ENCODE data around the gene EXOC3L1.

Gene EXOC3L1

DNA sequence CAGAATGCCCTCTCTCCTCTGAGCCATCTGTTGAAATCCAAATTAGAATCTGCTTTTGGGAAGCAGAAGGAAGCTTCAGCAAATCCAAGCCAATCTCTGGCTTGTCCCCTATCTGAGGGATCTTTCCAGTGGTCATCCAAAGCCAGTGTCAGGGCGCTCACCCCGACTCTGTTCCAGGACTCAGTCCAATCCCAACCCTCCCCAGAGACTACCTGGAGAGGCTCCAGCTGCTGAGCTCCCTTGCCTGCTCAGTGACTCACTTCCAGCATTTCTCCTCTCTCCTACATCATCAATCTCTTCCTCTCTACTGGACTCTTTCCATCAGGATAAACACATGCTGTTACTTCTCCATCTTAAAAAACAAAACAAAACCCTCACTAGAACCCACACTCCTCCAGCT, 8.6 kb downstream of the EXOC3L1 start:
- no peak for DNase-seq

DNA sequence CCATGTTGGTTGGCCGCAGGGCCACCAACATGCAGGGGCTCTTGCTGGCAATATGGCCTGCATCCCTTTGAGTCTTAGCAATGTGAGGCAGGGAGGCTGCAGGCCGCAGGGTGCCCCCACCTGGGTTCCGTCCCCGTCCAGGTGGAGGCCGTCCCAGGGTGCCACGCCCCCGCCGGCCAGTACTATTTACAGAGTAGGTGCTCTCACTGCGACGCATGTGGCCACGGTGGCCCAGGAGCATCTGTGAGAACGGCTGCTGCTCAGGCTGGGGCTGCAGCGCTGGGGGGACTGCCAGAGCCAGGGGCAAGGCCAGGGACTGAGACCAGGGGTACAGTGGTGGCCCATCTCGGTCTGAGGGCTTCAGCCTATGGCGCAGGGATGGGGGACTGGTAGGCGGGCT, 9.8 kb downstream of the EXOC3L1 start:
- DNase-seq = no peak

DNA sequence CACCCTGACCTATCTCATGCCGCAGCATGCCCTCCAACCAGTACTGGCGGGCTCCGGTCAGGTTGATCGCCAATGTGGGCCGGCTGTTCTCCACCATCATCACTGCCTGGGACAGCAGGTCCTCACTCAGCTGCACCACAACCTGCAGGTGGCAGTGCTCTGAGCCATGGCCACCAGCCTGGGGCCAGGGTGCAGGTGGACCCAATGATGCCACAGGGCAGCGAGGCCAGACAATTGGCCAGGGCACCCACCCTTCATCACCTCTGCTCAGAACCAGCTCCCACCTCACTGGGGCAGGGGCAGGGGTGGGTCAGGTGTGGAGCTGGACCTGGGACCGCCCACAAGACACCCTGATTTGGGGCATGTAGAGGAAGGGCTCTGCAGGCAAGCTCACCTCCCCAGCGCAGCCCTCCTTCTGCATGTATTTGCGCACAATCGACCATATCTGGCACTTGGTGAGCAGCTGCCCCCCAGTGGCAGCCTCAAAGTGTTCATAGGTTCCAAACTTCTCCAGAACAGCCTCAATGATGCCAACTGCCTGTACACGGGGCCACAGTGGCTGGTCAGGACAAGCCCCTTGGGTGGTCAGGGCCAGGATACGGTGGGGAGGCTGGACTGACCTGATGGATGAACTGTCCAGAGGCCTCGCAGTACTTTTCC, 10.4 kb downstream of the EXOC3L1 start:
- no peak for DNase-seq

DNA sequence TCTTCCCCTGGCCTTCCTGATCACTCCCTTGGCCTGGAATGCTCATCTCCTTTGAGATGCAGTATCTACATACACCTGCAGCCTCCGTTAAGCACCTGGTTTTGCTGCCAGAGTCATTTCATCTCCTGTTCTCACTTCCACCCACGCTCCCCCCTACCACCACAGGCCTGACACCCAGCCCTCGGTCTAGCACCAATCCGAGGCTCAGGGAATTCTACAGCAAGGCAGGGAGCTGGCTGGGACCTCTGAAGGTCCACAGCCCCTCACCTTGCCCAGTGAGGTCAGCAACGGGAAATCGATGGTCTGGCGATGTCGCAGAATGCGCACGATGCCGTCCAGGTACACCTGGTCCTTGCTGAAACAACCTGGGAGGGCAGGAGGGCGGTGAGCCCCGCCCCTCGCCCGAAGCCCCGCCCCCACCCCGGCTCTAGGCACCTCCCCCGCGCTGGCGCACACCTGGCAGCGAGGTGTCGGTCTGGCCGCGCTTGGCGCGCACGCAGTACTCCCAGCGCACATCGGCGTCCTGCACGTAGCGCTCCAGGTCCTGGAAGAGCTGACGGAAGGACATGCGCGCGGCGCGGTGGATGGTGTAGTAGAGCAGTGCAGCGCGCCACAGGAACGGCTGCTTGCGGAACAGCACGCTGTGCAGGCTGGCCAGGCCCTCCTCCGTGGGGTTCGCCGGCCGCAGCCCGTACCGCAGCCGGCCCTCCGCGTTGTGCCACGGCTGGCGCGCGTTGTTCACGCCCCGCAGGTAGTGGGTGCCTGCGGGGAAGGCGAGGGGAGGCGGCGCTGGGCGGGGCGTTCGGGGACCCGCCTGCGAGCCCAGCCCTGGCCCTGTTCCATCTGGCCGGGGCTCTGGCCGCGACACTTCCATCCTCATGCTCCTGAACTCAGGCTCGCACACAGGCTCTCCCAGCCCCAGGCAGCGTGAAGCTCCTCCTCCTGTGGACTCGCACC, 11.9 kb downstream of the EXOC3L1 start:
- no peak for DNase-seq

DNA sequence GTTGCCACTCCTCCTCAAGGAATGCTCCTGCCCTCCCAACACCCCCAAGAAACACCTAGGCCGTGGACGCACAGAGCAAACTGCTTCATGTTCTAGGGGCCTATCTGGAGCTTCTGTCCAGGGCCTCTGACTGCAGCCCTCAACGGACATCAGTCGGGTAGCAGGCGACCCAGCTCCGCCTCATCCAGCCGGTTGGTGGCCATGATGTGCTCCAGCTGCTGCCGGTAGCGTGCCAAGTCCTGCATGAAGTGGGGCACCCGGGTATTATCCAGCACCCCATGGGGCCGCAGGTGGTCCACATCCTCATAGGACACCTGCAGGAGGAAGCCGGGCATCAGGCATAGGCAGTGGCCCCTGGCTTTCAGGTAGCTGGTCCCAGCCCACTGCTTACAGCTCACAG, 13.3 kb downstream of the EXOC3L1 start:
- no peak for DNase-seq

DNA sequence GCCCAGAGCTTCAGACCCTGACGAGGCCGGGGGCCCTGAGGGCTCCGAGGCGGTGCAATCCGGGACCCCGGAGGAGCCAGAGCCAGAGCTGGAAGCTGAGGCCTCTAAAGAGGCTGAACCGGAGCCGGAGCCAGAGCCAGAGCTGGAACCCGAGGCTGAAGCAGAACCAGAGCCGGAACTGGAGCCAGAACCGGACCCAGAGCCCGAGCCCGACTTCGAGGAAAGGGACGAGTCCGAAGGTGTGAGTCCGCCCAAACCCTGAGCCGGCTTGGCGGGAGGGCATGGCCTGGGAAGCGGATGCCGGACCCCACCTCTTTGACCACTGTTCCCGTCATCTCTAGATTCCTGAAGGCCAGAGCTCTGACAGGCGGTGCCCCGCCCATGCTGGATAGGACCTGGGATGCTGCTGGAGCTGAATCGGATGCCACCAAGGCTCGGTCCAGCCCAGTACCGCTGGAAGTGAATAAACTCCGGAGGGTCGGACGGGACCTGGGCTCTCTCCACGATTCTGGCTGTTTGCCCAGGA, 15.2 kb downstream of the EXOC3L1 start:
- DNase-seq = no peak

DNA sequence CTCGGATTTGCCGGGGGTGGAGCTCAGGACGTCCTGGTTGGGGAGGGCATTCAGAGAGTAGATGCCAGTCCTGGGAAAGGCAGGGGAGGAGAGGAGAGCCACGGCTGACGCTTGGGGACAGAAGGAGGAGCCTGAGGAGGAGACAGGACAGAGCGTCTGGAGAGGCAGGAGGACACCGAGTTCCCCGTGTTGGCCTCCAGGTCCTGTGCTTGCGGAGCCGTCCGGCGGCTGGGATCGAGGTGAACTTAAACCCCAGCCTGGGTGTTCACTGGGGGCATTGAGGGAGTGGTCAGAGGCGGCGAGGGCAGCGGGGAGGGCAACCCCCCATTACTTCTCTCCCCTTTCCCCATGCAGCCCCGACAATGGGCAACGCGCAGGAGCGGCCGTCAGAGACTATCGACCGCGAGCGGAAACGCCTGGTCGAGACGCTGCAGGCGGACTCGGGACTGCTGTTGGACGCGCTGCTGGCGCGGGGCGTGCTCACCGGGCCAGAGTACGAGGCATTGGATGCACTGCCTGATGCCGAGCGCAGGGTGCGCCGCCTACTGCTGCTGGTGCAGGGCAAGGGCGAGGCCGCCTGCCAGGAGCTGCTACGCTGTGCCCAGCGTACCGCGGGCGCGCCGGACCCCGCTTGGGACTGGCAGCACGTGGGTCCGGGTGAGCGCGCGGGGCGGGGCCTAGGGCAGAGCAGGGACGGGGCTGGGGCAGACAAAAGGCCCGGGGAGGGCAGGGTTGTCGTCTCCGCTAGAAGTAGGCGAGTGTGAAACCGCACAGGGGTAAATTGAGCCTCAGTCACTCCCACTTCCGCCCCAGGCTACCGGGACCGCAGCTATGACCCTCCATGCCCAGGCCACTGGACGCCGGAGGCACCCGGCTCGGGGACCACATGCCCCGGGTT, 15.9 kb downstream of the EXOC3L1 start:
- no peak for DNase-seq

DNA sequence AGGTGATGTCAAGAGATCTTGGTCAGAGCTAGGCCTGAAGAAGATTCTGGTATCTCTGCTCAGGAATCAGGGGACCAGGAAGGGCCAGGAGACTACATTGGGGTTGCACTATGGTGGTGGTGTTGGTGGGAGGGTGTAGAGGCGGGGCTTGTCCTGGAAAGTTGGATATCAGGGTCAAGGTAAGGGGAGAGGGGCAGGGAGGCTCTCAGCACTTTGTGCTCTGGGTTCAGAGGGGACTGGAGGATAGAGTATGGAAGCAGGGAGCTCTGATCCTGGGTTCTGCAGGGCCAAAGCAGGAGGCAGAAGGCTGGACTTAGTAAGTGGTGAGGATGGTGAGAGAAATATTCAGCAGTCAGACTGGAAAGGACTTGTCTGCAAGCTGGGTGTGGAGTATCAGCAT, 16.6 kb downstream of the EXOC3L1 start:
- no peak for DNase-seq

DNA sequence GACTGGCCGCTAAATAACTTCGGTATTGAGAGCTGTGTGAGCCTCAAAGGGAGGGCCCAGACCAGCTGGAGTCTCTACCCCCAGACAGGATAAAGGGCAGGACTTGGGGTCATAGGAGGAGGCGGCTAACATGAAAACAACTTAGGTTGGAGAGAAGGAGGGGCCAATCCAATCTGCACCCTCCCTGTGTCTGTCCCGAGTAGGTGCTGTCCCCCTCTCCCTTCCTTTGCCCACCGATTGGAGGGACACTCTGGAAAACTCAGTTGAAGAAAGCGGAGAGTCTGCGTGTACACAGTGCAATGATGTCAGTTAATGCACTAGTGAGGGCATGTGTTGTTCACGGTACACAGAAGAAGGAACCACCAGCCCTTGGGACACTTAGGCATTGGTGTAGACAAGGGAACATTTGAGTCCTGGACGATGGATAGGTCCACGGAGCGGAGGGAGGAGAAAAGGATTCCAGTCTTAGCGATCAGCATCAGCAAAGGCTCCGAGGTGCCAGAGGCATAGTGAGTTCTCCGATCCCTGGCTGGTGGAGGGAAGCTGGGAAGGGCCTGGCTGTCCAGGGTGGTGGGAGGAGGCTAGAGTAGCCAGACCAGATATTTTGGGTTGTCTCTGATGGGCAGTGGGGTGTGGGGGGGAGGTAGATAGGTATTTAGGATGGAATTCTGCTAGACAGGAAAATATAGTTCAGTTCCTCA, 18.8 kb downstream of the EXOC3L1 start:
- DNase-seq = no peak

DNA sequence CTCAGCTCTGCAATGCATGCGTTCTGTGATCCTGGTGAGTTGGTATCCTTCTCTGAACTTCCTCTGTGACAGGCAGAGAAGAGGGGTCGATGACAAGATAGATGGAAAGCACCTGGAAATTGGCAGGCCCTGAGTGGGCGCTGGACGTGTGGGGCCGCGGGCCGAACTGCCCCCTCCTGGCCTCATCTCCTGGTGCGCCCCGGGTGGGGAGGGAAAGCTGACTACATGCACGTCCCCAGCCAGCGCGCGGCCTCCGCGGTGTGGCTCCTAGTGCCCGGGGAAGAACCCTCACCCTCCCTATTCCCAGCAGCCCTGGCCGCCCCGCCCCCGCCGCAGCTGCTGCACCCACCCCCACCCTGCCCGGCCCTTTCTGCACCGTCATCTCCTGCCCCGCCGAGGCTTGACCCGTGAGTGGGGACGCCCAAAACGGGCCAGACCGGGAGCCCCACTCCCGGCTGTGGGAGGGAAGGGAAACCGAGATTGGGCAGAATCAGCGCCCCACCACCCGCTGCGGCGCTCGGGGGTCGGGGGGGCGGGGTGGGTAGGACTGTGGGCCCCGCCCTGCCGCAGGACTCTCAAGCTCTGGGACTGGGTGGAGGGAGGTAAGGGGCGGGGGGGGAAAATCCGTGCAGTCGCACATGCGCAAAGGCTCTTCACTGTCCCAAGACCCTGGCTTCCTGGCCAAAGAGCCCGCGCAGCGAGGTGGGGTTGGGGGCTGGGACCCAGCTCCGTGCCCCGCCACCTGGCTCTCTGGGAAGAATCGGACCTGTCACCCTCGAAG, 19.6 kb downstream of the EXOC3L1 start, which contains the start of gene NOL3:
Gene NOL3 (plus strand): TSS at position 371 of the 781 bp plus-strand sequence.
- no peak for DNase-seq

DNA sequence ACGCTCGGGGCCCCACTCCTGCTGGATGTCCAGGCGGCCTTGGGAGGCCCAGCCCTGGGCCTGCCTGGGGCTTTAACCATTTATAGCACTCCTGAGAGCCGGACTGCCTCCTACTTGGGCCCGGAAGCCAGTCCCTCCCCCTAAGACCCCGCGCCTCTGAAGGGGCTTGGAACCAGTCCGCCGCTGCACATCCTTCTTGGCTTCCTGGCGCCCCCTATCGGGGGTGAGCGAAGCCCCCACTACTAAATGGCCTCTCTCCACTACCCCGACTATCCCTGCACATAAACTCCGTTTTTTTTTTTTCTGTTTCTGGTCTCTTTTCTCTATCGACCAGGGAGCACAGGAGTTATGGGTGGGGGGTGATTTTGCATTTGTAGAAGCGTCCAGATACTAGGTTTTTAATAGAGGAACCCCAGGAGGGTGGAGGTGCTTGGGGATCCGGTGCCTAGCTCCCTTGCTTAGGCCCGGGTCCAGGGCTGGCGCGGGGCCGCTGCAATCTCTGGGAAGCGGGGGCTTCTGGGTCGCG, 20.2 kb downstream of the EXOC3L1 start:
- DNase-seq = no peak

DNA sequence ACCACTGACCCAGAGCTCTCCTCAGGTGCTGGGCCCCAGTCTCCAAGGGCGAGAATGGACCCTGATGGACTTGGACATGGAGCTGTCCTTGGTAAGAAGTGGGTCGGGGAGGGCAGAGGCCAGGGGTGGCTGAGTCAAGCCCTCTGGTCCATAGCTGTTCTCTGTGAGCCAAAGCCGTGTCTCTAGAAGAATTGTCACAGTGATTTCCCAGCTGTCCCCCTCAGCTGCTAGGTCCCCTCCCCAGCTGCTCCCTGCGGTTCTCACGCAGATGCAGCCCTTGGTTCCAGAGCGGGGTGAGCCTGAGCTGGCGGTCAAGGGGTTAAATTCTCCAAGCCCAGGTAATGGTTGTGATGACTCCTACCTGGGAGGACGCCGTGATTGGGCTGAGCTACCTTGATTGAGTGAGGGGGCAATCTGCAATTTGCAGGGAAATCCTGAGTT, 20.9 kb downstream of the EXOC3L1 start:
- DNase-seq = no peak

DNA sequence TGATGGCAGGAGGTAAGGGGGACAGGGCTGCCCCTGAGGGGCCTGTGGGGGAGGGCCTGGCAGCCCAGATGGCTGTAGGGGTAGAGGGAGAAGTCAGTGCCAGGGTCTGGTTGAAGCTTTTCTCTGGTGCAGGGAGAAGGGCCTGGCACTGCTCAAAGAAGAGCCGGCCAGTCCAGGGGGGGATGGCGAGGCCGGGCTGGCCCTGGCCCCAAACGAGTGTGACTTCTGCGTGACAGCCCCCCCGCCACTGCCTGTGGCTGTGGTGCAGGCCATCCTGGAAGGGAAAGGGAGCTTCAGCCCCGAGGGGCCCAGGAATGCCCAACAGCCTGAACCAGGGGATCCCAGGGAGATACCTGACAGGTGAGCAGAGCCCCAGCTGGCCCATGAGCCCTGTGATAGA, 22.3 kb downstream of the EXOC3L1 start:
- no peak for DNase-seq

DNA sequence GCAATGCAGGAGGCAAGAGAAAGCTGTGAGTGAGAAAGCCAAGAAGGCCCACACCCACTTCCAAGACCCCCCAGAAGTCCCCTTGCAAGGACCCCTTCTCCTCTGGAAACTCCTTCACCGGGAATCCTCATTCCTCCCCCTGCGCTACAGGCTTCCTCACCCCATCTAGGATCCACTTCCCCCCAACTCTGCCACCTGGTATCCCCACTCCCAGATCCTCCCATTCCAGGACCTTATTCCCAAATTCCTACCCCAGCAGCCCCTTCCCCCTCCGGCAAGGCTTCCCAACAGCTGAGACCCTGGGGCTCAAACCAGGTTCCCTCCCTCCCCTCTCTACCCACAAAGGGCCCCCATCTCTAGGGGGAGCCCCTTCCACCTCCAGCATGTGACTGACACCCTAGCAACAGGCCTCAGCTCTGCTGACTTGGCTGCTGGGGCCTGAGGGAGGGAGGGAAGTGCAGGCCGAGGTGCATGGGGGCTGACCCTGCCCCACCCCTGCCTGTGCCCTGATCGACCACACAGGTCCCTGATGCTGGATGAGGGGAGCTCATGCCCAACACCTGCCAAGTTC, 23.3 kb downstream of the EXOC3L1 start:
- DNase-seq = no peak

DNA sequence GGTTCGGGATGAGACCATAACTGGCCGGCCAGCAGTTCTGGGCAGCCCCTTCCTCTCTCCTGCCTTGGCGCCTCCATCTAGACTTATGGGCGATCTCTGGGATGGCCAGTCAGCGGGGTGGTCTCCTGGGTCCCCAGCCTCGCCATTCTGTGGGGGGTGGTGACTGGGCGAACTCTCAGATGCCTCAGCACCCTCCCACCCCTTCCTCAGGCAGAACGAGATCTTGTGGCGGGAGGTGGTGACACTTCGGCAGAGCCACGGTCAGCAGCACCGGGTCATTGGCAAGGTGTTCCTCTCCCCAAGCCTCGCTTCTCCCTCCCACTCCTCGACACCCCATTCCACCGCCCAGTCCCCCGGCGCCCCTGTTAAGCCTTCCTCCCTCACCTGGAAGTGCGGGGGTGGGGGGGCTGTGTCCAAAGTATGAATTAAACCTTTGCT, 23.8 kb downstream of the EXOC3L1 start:
- no peak for DNase-seq

DNA sequence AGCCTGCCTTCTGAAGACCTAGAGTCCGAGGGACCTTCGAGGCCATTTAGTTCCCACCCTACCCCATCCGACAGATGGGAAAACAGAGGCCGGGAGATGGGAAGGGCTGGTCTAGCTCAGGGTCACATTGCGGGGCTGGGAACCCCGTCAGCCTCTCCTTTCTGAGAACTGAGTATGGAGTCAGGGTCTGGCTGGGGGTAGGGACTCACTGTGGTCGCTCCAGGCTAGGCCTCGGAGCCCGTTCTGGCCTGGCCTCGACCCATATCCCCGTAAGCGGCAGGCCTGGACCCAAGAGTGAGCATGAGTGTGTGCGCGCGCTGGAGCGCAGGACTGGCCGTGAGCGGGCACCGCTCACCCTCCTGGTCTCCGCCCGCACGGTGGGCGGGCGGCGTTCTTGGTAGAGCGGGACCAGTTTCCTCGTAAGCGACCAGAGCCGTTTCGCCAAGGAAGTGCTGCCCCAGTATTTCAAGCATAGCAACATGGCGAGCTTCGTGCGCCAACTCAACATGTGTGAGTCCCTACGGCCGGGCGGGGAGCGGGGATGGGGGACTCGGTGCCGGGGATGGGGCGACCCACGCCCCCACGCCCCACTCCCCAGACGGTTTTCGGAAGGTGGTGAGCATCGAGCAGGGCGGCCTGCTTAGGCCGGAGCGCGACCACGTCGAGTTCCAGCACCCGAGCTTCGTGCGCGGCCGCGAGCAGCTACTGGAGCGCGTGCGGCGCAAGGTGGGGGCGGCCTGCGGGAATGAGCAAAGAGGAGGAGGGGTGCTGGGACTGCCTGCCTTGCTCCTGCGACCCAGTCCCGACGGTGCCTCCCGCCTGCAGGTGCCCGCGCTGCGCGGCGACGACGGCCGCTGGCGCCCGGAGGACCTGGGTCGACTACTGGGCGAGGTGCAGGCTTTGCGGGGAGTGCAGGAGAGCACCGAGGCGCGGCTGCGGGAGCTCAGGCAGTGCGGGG, 24.5 kb downstream of the EXOC3L1 start:
- no peak for DNase-seq

DNA sequence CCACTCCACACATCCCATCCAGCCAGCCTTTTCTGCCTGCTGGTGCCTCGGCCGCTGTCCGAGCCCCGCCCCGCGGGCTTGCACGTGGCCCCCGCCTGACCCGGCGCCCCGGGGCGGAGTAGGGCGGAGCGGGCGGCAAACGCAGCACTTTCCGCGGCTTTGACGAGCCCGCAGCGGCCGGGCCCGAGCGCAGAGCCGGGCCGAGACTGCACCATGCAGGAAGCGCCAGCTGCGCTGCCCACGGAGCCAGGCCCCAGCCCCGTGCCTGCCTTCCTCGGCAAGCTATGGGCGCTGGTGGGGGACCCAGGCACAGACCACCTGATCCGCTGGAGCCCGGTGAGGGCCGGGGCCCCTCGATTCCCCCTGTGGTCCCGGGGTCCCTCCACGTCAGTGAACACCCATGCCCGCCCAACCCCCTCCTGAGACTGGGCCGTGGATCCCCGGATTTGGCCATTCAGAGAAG, 25.3 kb downstream of the EXOC3L1 start, which contains the start of gene HSF4:
Gene HSF4 (plus strand): TSS at position 147 of the 463 bp plus-strand sequence. CDS start 67 bp downstream, at position 214.
- no peak for DNase-seq

DNA sequence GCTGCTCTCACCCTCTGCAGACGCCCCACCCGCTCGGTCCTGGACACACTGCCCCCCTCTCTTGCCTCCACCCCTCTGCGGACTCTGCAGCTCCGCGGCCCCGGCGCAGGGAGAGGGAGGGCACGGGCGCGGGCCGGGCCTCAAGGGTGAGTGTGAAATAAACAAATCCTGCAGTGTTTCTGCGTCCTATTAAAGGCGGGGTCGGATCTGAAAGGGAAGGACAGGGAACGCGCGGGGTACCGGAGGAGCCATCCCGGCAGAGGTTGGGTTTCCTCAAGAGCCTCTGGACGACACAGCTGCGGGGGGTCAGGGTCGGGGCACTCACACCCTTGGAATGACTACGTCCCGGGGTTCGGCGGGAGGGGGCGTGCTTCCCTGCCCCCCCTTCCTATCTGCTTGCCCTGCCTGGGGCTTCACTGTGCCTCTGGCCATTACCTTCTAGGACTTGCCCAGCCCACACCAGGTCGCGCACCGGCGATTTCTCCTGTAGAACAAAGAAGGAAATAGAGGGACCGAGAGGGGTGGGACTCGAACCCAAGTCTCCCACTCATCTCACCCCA, 25.9 kb downstream of the EXOC3L1 start:
- no peak for DNase-seq
